A549 (cell line): ENCODE measurements around the gene DAB2IP. TPM values are rescaled to one million over a fixed set of nuclear protein-coding genes. Genes with fewer than 3 reads are reported as not detected.

ENCODE experiments used
- ATAC-seq, 2 experiments: fragments of 200-7000 bp in 1 of 2; fragments of >200 bp in 1 of 2; cut with Nextera tagmentation in 1 of 2; cut with Tn5 transposase in 1 of 2; 3 replicates each; pipeline versions ENCODE4 v1.8.0 to v1.9.1; 2018 to 2020; ENCODE audit warnings: mild to moderate bottlenecking in 1 of 2, moderate library complexity in 1 of 2
- CTCF ChIA-PET: fragments of 300-600 bp; sonication (Branson Sonifier 250); formaldehyde crosslinking; extraction: SDS; loops from one replicate; lab custom pipeline; 2021; ENCODE audit warnings: antibody characterized with exemption, inconsistent platforms; lab: Yijun Ruan, JAX
- POLR2A ChIA-PET: fragments of 350-600 bp; formaldehyde crosslinking; extraction: SDS; loops from one replicate; lab custom pipeline; 2021; ENCODE audit warnings: antibody characterized with exemption, inconsistent platforms; lab: Yijun Ruan, JAX
- DNase-seq, 2 experiments: peaks; one replicate each; pipeline versions ENCODE4 v3.0.0 to v3.0.0-alpha.2; 2011 to 2016; ENCODE audit warnings: low read depth in 1 of 2, low spot score in 1 of 2
- FAIRE-seq: peaks from 2 replicates; lab custom pipeline; 2011; peaks lifted over from hg19 to GRCh38; lab: Jason Lieb, UNC
- H3K27ac ChIP-seq, 2 experiments: fragments of >200 bp; sonication (Bioruptor Twin); formaldehyde crosslinking; 3 replicates each; pipeline ENCODE4 v1.5.1; 2016 to 2017
- H3K4me1 ChIP-seq: fragments of >200 bp; sonication (Bioruptor Twin); formaldehyde crosslinking; 3 replicates; pipeline ENCODE4 v1.6.1; 2016
- H3K4me2 ChIP-seq: fragments of >200 bp; sonication (Bioruptor Twin); formaldehyde crosslinking; 3 replicates; pipeline ENCODE4 v1.6.1; 2016
- H3K4me3 ChIP-seq: fragments of >200 bp; sonication (Bioruptor Twin); formaldehyde crosslinking; 3 replicates; pipeline ENCODE4 v1.5.1; 2016
- H3K9me3 ChIP-seq: fragments of >200 bp; sonication (Bioruptor Twin); formaldehyde crosslinking; 3 replicates; pipeline ENCODE4 v1.6.1; 2016
- ATOH8 ChIP-seq: fragments of 250-450 bp; sonication (Bioruptor Pico); IDR thresholded peaks from 2 replicates; pipeline ENCODE4 v1.5.0; 2020; ENCODE audit warnings: low read depth, mild to moderate bottlenecking, moderate library complexity
- CBX2 ChIP-seq: fragments of 200-600 bp; sonication (generic); IDR thresholded peaks from 2 replicates; pipeline ENCODE4 v1.6.1; 2016; ENCODE audit warnings: low read depth, mild to moderate bottlenecking, borderline replicate concordance
- CHD4 ChIP-seq: fragments of 200-600 bp; sonication (generic); IDR thresholded peaks from 2 replicates; pipeline ENCODE4 v1.6.1; 2016; ENCODE audit warnings: antibody characterized with exemption, mild to moderate bottlenecking, borderline replicate concordance
- CTCF ChIP-seq: fragments of >200 bp; sonication (Bioruptor Twin); formaldehyde crosslinking; IDR thresholded peaks from 3 replicates; pipeline ENCODE4 v1.5.1; 2016
- EP300 ChIP-seq, 2 experiments: fragments of >200 bp; sonication (Bioruptor Twin); formaldehyde crosslinking; IDR thresholded peaks; 2 replicates in 1 of 2; 3 replicates in 1 of 2; pipeline ENCODE4 v1.6.1; 2016 to 2017
- FOSL2 ChIP-seq, 2 experiments: fragments of 450-650 bp in 1 of 2; fragments of >200 bp in 1 of 2; sonication (Bioruptor Twin) in 1 of 2; formaldehyde crosslinking; IDR thresholded peaks; 2 replicates each; pipeline versions ENCODE4 v1.5.0 to v1.6.1; 2016 to 2020; ENCODE audit warnings: mild to moderate bottlenecking in 1 of 2, moderate library complexity in 1 of 2
- FOXS1 ChIP-seq: fragments of 250-450 bp; sonication (Bioruptor Pico); IDR thresholded peaks from 2 replicates; pipeline ENCODE4 v1.5.0; 2020; ENCODE audit warnings: mild to moderate bottlenecking, moderate library complexity
- HDAC2 ChIP-seq: fragments of 200-600 bp; sonication (generic); IDR thresholded peaks from 2 replicates; pipeline ENCODE4 v1.6.1; 2016
- HEYL ChIP-seq: fragments of 250-450 bp; sonication (Bioruptor Pico); IDR thresholded peaks from 2 replicates; pipeline ENCODE4 v1.8.0; 2021; ENCODE audit warnings: mild to moderate bottlenecking, moderate library complexity
- HOXA7 ChIP-seq: fragments of 250-450 bp; sonication (Bioruptor Pico); IDR thresholded peaks from 2 replicates; pipeline ENCODE4 v1.5.0; 2020; ENCODE audit warnings: mild to moderate bottlenecking, moderate library complexity
- JUNB ChIP-seq: fragments of >200 bp; sonication (Bioruptor Twin); formaldehyde crosslinking; IDR thresholded peaks from 2 replicates; pipeline ENCODE4 v1.6.1; 2016
- MAFK ChIP-seq: fragments of 450-650 bp; IDR thresholded peaks from 2 replicates; pipeline ENCODE4 v1.6.1; 2014; ENCODE audit not compliant: partially characterized antibody
- NR3C1 ChIP-seq: fragments of >200 bp; sonication (Bioruptor Twin); formaldehyde crosslinking; IDR thresholded peaks from 3 replicates; pipeline ENCODE4 v1.6.1; 2017
- RNF2 ChIP-seq: fragments of 200-600 bp; sonication (generic); IDR thresholded peaks from 2 replicates; pipeline ENCODE4 v1.6.1; 2016; ENCODE audit warnings: low read depth, mild to moderate bottlenecking, antibody characterized with exemption, moderate library complexity, borderline replicate concordance
- SMC3 ChIP-seq: fragments of >200 bp; sonication (Bioruptor Twin); formaldehyde crosslinking; IDR thresholded peaks from 3 replicates; pipeline ENCODE4 v1.6.1; 2018; ENCODE audit warnings: inconsistent platforms
- ZC3H11A ChIP-seq: fragments of 450-650 bp; IDR thresholded peaks from 2 replicates; pipeline ENCODE4 v1.6.1; 2014; ENCODE audit warnings: antibody characterized with exemption, mild to moderate bottlenecking
- WGBS: methylation state at CpG from one replicate; pipeline ENCODE4 v1.1.6; 2017; ENCODE audit errors: missing lambda C conversion rate; 5-methylcytosine and 5-hydroxymethylcytosine counted together
- polyA plus RNA-seq, 4 experiments: library from polyadenylated mRNA; depleted of rRNA in 3 of 4; stranded (reverse); fragments of >200 nt; fragmentation: RNase III in 1 of 4; extraction: RNeasy Plus Mini Kit Qiagen cat#74134 plus additional on column Dnase treatment in 1 of 4; gene quantifications; 2 replicates in 3 of 4; 3 replicates in 1 of 4; pipeline ENCODE4 v1.2.3, GENCODE V29; 2011 to 2017
- TF ChIP-seq, protein P1 (sequence below): IDR thresholded peaks from 2 replicates; pipeline ENCODE4 v1.6.1; 2012; ENCODE audit warnings: low read depth, borderline replicate concordance
- TF ChIP-seq, protein P2 (sequence below): fragments of 150-350 bp; IDR thresholded peaks from 2 replicates; pipeline ENCODE4 v1.6.1; 2014; ENCODE audit warnings: low read depth, mild to moderate bottlenecking, low read length
- TF ChIP-seq, protein P3 (sequence below): fragments of 250-450 bp; sonication (Bioruptor Pico); IDR thresholded peaks from 2 replicates; pipeline ENCODE4 v1.5.0; 2021; ENCODE audit warnings: mild to moderate bottlenecking, moderate library complexity, borderline replicate concordance

DAB2IP gene
- polyA plus RNA-seq, 2 of the 4 experiments (the other 2 are of a cell fraction): 9.7 to 13.9 TPM

DNA sequence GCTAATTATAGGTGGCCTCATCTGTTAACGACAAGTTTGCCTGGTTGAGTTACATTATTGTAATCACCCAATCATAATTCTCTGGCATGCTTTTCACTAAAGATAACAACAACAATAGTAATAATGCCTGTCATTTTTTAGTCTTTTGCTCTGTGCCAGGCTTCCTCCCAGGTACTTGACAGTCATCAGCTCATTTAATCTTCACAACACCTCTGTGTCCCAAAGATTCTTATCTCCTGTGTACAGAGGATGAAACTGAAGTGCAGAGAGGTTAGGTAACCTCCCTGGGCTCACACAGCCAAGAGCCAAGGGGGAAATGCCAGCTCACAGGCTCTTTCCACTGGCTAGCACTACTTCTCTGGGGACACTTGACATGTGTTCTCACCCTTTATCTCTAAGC, 77.5 kb downstream of the DAB2IP start:
- Histone ChIP-seq H3K9me3 (no peaks in the 10 kb centered on the region), H3K4me2 (no peak overlapping the region), H3K4me1 (no peaks in the 10 kb centered on the region)
- 93% methylated on average over 1 of the region's 1 CpG for WGBS
- FAIRE-seq: no peak
- TF ChIP-seq EP300 (IDR thresholded peaks at IDR 0.05): no peak
- TF ChIP-seq, protein P1, sequence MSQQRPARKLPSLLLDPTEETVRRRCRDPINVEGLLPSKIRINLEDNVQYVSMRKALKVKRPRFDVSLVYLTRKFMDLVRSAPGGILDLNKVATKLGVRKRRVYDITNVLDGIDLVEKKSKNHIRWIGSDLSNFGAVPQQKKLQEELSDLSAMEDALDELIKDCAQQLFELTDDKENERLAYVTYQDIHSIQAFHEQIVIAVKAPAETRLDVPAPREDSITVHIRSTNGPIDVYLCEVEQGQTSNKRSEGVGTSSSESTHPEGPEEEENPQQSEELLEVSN: no peak
- TF ChIP-seq, all 56 proteins: peak for 0
- Histone ChIP-seq H3K27ac (no peak overlapping the region), H3K4me3 (no peak overlapping the region)
- no peak for ATAC-seq
- DNase-seq: no peak
- POLR2A ChIA-PET: no interaction called here
- CTCF ChIA-PET: interaction anchor here (1.6 to 2.0 kb wide), 3 partner anchors 9 to 29 kb away, joined by 4 to 7 read pairs (median 6); no protein-coding TSS in a partner anchor

- no peak overlapping the region for H3K27ac ChIP-seq
- no peak overlapping the region for H3K4me2 ChIP-seq
- ChIA-PET POLR2A (no interaction called here), CTCF (interaction anchor here (2.0 kb wide), 1 partner anchor 30 kb away, joined by 4 read pairs; no protein-coding TSS in a partner anchor)
- H3K9me3 ChIP-seq: no peaks in the 10 kb centered on the region
- no peak for FAIRE-seq
- H3K4me3 ChIP-seq: no peak overlapping the region
- H3K4me1 ChIP-seq: peaks cover 7% of the 10 kb centered on the region
- 84% methylated on average over 10 of the region's 10 CpGs for WGBS
- peak; percentile 71 for TF ChIP-seq MAFK
- TF ChIP-seq NR3C1: no peak
- TF ChIP-seq, all 56 proteins: peak for 1
- ATAC-seq: no peak
- DNase-seq: no peak
Measured at GRCh38 chr9:121729769-121730562, 78.5 kb downstream of the DAB2IP start.

DNA sequence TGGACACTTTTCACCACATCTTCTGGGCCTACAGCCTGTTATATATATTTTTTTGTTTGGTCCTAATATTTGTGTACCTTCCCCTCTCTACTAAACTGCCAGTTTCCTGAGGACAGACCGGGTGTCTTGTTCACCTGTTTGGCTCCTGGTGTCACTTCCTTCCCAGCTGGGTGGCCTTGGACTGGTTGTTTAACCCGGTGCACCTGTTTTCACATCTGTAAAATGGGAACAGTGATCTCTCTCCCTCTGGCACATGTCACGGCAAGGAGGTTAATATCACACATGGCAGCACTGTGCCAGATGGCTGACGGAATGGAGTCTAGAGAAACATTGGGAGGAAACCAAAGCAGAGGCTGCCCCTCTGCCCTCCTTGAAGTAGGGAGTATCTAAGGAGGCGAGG, 79.7 kb downstream of the DAB2IP start:
- H3K9me3 ChIP-seq: no peaks in the 10 kb centered on the region
- H3K4me3 ChIP-seq: no peak overlapping the region
- DNase-seq (no peak), FAIRE-seq (no peak), ATAC-seq (no peak)
- ChIA-PET POLR2A (no interaction called here), CTCF (no interaction called here)
- H3K4me1 ChIP-seq: peaks cover 18% of the 10 kb centered on the region
- 87% methylated on average over 5 of the region's 5 CpGs for WGBS
- TF ChIP-seq HOXA7 (CRISPR knock-in tag) (no peak), FOXS1 (CRISPR knock-in tag) (no peak), FOSL2 (IDR thresholded peaks at IDR 0.05) (no peak), FOSL2 (CRISPR knock-in tag; IDR thresholded peaks at IDR 0.05) (no peak), RNF2 (no peak), JUNB (no peak), CBX2 (no peak), CHD4 (no peak), HDAC2 (no peak), EP300 (IDR thresholded peaks at IDR 0.05) (no peak), HEYL (CRISPR knock-in tag) (no peak), SMC3 (no peak), ATOH8 (CRISPR knock-in tag) (no peak), CTCF (no peak), ZC3H11A (no peak)
- TF ChIP-seq, protein P2, sequence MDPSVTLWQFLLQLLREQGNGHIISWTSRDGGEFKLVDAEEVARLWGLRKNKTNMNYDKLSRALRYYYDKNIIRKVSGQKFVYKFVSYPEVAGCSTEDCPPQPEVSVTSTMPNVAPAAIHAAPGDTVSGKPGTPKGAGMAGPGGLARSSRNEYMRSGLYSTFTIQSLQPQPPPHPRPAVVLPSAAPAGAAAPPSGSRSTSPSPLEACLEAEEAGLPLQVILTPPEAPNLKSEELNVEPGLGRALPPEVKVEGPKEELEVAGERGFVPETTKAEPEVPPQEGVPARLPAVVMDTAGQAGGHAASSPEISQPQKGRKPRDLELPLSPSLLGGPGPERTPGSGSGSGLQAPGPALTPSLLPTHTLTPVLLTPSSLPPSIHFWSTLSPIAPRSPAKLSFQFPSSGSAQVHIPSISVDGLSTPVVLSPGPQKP: no peak
- TF ChIP-seq, protein P3, sequence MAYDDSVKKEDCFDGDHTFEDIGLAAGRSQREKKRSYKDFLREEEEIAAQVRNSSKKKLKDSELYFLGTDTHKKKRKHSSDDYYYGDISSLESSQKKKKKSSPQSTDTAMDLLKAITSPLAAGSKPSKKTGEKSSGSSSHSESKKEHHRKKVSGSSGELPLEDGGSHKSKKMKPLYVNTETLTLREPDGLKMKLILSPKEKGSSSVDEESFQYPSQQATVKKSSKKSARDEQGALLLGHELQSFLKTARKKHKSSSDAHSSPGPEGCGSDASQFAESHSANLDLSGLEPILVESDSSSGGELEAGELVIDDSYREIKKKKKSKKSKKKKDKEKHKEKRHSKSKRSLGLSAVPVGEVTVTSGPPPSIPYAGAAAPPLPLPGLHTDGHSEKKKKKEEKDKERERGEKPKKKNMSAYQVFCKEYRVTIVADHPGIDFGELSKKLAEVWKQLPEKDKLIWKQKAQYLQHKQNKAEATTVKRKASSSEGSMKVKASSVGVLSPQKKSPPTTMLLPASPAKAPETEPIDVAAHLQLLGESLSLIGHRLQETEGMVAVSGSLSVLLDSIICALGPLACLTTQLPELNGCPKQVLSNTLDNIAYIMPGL (CRISPR knock-in tag): no peak
- H3K4me2 ChIP-seq: no peak overlapping the region
- H3K27ac ChIP-seq: no peak overlapping the region
